HG02571 (cell line): ENCODE measurements around the gene PDE6A.

Experiments
- ATAC-seq: cut with Tn5 transposase; IDR thresholded peaks from one replicate; pipeline ENCODE4 v1.9.1; 2021; ENCODE audit warnings: mild to moderate bottlenecking, moderate library complexity; ENCODE audit not compliant: unreplicated experiment

PDE6A gene

DNA sequence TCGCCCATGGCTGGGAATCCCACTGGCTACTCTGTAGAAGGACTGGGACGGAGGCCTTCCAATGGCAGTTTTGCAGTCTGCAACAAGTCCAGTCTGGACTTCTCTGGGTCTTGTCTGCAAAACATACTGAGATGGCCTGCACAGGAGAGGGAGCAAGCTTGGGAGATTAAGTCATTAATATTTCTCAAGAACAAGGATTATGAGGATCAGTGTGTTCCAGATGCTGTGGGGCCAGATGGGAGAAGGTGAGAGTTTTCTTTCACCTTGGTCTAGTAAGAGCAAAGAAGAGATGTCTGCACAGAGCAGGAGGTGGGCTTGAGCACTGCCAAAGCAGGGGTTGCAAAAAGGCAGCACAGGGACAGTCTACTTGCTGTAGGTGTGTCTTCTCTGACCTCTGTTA lies at the start of gene PDE6A:
Gene PDE6A (minus strand): TSS at position 128 of the 400 bp plus-strand sequence. CDS start 120 bp downstream, at position 8.
- ATAC-seq = no peak

DNA sequence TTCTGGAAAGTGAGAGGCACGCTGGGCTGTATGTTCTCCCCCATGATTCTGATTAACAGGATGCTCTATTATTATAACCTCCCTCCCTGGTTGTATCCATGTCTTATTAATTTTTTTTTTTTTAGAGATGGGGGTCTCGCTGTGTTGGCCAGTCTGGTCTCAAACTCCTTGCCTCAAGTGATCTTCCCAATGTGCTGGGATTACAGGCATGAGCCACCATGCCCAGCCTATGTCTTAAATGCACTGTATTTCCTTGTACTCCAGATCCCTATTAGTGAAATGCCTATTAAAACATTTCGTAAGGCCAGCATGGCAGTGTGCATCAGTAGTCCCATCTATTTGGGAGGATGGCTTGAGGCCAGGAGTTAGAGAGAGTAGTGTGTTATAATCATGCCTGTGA lies 48.9 kb upstream of the PDE6A start:
- no peak for ATAC-seq

DNA sequence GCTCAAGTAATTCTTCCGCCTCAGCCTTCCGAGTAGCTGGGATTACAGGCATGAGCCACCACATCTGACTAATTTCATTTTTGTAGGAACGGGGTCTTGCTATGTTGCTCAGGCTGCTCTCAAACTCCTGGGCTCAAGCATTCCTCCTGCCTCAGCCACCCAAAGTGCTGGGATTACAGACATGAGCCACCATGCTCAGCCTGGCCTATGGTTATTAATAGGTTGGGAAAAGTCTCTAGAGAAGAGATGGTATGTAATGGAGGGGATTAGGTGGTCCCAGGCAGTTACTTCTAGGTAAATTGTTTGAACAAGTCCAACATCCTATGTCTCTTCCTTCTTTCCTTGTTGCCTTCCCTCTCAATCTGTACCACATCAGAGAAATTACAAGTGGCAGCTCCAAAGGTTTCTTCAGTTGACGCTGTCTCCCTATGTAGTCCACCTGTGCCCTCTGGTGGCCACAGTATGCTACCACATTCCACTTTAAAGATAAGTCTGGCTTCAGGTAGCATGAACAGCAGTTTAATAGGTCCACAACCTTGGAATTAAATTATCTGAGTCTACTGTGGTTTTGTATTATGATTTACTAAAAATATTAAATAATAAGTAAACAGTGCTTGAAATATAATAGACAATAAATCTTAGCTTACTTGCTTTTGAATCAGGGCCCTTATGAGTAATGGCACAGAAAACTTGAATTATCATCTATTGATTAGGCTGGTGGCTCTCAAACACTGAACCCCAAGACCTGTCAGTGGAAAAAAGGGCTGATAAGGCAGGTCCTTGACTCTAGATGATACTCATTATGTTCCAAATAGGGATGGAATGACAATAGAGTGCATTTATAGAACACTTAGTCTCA lies 46.2 kb upstream of the PDE6A start:
- ATAC-seq = peak; percentile 74

DNA sequence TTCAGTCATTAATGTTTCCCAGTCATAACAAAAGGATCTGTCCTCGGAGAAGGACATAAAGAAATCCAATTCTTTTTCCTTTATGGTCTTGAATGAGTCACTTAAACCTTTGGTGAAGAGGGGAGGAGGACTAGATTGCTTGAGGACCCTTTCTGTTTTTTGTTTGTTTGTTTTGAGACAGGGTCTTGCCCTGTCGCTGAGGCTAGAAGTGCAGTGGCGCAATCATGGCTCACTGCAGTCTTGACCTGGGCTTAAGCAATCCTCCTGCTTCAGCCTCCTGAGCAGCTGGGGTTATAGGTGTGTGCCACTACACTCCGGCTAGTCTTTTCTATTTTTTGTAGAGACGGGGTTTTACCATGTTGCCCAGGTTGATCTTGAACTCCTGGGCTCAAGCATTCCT lies 43.5 kb upstream of the PDE6A start:
- no peak for ATAC-seq

DNA sequence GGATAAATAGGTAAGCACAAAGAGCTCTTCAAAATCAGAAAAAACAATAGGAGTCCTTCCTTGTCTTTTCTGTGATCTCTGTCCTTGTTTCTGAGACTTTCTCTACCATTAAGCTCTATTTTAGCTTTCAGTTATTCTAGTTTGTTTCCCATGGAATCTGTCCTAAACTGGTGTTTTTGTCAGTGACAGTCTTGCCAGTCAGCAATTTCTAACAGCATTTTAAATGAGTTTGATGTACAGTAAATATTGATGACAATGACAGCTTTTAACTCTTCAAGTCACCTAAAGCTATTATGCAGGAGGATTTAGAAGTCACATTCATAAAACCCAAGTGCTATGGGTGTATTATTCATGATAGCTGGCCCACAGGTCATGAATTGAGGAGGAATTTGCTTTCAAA lies 37.9 kb upstream of the PDE6A start:
- no peak for ATAC-seq

DNA sequence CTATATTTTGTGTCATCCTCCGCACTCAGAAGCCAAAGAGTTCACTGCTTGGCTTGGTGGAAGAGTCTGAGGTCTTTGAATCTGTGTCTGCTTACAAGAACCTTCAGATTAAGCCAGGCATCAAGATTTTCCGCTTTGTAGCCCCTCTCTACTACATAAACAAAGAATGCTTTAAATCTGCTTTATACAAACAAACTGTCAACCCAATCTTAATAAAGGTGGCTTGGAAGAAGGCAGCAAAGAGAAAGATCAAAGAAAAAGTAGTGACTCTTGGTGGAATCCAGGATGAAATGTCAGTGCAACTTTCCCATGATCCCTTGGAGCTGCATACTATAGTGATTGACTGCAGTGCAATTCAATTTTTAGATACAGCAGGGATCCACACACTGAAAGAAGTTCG lies 36.6 kb upstream of the PDE6A start:
- no peak for ATAC-seq

DNA sequence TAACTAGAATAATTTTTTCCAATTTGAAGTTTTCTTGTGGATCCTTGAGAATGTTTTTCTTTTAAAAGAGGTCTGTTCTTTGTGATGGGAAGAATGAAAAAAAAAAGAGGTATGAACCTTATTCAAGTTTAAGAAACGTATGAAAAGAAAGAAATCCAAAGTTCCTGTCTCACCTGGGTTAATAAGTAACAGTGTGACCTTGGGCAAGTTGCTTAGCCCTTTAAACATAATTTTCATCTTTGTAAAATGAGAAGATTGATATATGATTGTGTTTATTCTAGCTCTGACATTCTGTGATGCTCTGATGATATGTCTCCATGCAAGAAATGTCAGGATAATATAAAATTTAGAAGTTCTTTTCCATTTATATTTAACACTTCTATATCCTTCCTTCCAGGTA lies 35.3 kb upstream of the PDE6A start:
- ATAC-seq = no peak

DNA sequence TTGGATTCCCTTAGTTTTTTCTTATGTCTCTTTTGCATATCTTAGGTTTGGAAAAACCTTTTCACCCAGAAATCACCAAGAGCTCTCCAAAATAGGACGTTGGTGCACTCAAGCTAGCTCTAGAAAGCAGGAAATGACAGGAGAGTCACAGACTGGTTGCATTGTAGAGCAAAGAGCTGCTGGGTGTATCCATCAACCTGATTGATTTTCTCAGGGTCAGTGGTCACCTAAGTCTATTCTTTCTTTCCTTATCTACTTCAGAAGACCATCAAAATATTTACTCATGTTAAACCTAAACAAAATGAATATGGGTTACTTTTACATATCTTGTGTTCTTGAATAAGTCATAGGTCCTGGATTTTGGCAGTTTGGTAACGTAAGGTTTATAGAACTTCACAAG lies 30.8 kb upstream of the PDE6A start:
- no peak for ATAC-seq

DNA sequence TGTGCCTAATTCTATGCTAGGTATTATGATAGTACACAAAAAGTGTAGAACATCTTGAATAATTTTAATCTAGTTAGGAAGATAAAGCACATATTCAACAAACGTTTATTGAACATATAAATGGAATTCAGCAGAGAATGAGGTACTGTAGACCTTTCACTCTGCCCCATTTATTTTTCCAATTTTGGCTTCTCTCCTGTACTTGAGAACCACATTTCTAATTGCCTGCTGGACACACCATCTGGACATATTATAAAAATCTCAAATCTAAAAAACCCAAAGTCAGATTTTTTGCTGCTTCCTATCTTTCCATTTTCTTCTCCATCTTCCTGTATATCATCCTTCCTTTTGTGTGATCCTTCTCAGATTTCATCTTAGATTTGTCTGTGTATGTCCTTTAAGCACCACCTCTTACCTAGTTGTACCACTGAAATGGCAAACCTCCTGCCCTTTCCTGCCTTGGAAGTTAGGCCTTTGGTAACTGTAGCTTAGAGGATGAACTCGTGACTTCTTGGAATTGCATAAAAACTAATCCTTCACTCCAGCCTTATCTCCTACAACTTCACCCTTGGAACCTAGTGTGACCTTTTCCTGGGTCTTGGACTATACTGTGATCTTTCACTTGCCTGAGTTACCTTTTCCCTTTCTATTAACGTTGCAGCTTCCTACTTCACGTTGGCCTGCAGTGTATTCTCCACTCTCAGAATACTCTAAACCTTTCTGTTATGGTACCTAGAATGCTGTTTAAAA lies 24.8 kb upstream of the PDE6A start:
- no peak for ATAC-seq

DNA sequence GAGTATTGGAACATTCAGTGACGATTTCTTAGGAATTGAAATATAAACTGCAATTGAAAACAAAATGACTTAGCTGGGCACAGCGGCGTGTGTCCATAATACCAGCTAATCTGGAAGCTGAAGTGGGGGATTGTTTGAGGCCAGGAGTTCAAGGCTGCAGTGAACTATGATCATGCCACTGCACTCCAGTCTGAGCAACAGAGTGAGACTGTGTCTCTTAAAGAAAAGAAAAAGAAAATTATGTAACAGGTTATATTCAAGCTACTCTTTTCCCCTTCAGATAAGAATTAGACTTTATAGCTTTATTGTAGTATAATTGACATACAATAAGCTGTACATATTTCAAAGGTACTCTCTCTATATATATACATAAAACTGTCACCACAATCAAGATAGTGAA lies 22.4 kb upstream of the PDE6A start:
- no peak for ATAC-seq

DNA sequence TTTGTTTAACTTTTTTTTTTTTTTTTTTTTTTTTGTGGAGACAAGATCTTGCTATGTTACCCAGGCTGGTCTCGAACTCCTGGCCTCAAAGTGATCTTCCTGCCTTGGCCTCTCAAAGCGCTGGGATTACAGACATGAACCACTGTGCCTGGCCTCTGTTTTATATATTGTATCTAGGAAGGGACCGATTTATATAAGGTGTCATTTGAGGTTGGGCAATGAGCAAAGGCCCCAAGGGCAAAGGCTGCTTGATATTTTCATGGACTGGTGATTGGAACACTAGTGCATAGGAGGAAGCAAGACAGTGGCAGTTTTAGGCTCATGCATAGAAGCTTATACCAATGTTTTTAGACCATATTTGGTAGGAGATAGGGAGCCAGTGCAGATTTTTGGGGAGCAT lies 19.1 kb upstream of the PDE6A start:
- ATAC-seq = no peak

DNA sequence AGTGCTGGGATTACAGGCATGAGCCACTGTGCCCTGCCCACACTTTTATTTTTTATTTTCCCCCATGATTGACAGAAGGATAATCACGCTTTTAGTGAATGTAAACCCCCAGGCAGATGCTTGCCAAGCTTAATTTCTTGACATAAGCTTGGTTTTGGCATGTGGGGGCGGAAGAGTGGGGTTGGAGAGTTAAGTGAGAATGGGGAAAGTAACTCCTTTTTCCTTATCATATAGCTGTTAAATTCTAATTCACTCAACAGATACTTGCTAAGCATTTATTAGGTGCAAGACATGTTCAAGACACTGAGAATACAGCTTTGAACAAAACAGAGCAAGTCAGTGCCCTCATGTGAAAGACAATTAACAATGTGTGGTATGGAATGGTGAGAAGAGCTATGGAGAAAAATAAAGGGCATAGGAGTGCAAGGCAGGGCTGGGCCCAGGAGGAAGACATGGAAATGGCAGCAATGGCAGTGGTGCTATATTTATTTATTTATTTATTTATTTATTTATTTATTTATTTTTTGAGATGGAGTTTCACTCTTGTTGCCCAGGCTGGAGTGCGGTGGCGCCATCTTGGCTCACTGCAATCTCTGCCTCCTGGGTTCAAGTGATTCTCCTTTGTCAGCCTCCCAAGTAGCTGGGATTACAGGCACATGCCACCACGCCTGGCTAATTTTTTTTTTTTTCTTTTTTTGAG lies 18.2 kb upstream of the PDE6A start:
- ATAC-seq = no peak

DNA sequence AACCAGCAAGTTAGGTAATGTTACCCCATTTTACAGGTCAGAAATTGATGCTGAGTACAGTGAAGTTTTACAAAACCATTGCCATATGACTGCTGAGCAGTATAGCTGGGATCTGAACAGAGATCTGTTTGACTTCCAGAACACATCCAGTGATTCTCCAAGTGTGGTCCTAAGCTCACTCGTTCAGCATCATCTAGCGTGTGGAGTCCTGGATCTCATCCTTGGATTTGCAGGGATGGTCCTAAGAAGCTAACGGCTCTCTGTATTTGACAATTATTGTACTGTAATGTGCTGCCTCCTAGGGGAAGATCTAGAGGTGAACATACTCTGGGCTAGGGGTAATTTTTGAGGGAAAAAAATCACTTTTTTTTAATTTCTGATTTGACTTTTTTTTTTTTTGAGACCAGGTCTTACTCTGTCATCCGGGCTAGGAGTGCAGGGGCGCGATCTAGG lies 17.4 kb upstream of the PDE6A start:
- no peak for ATAC-seq

DNA sequence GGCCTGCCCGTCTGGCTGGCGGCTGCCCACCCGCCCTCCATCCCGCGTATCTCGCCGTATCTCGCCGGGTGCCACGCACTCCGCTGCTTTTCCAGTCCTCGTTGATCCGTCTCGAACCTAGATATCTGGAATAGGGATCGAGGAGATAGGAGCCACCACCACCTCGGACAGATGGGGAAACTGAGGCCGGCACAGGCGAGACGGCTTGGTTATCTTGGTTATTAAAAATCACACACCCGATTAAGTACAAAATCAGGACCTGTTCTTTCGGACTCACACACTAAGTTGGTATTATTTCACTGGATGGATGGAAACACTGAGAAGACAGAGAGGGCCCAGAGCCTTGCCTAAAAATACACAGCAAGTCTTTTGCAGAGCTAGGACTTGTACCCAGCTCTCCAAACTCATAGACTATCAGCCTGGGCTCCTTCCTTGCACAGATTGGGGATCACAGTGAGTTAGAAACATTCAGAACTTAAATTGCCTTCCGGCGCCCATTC lies 16.6 kb upstream of the PDE6A start:
- no peak for ATAC-seq

DNA sequence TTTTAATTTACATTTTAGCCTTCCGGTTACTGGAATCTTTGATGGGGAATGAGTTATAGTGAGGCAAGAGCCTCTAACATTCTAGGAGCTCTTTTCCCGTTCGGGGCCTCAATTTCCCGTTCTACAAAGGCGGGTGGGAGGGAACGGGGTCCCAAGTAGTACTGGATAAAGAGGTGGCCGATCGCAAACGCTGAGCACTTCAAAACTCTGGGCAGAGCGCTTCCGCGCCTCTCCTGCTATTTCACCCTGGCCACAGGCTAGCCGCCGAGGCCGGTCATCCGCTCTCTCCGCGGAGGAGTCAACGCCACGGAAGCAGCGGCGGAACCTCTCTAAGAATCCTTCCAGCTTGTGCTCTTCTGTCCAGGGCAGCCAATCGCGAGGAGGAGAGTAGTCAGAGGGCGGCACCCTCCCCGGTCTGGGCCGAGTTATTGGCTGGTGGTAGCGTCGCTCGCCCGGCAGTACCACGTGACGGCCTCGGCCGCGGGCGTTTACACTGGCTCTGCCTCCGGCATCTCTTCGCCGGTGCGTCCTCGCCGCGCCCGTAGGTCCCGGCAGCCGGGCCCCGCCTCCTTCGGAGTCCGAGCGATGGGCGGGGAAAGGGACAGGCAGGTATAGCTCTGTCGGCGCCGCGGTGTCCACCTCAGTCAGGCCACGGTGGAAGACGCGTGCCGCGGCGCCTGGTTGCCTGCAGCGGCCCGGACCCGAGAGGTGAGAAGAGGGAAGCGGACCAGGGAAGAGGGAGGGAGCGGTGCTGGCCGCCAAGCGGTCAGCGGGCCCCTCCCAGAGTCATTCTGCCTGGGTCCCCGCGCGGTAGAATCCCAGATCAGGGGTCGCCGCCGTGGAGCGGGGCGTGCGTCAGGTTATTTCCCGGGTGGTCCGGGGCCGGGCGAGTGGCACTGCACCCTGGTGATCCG lies 15.9 kb upstream of the PDE6A start, which contains the start of gene SLC26A2:
Gene SLC26A2 (plus strand): TSS at position 487 of the 914 bp plus-strand sequence. CDS start 16,895 bp downstream, outside the sequence.
- ATAC-seq = peak; percentile 99

DNA sequence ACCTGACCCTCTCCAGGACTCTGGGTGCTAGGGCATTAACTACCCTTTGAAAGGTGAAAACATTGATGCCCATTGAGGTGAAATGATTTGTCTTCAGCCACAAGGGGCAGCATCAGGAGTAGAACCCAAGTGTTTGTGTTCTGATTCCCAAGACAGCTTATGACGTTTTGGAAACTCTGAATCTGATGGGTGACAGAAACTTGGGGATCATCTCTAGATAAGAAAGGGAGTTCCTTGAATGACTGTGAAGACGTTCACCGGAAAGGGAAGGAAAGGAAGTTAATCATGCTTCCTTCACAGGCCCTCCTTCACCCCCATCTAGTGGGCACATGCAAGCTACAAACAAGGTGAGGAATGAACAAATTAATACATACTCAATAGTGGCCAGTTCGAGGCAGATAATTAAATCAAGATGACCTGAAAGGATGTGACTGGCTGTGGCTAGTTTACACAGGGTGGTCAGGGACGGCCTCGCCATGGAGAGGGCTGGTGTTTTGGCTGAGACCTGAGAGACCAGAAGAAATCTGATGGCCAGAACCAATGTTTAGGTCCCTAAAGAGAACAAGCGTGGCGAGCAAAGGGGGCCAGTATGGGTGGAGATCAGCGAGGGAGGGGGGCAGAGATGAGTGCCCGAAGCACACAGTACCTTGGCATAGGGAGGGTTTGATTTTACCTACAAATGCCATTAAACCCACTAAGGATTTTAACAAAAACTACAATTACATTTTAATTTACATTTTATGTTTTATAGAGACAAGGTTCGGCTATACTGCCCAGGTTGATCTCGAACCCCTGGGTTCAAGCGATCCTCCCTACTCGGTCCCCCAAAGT lies 15.0 kb upstream of the PDE6A start:
- ATAC-seq = no peak

DNA sequence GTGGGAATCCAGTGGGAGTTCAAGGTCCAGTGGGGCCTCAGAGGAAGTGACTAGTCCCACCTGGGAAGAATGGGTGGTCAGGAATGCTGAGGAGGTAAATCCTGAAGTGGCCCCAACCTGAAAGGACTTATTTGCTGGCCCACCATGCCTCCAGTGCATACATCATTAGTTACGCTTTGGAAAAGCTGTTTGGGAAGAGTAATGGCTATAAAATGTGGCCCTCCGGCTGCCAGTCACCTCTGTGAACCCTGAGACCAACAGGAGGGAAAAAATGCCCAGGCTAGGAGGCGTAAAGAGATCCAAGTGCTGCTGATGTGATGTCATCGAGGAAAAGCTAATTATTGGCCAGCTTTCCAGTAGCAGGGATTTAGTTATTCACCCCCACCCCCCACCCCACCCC lies 13.3 kb upstream of the PDE6A start:
- ATAC-seq = no peak

DNA sequence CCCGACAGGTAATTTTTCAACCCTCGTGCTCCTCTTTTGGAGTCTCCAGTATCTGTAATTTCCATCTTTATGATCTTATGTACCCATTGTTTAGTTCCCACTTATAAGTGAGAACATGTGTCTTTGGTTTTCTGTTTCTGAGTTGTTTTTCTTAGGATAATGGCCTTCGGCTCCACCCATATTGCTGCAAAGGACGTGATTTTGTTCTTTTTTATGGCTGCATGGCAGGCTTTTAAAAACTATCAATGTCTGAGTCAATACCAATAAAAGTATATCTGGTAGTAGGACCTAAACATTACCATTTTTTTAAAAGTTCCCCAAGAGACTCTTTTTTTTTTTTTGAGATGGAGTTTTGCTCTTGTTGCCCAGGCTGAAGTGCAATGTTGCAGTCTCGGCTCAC lies 12.1 kb upstream of the PDE6A start:
- ATAC-seq = no peak

DNA sequence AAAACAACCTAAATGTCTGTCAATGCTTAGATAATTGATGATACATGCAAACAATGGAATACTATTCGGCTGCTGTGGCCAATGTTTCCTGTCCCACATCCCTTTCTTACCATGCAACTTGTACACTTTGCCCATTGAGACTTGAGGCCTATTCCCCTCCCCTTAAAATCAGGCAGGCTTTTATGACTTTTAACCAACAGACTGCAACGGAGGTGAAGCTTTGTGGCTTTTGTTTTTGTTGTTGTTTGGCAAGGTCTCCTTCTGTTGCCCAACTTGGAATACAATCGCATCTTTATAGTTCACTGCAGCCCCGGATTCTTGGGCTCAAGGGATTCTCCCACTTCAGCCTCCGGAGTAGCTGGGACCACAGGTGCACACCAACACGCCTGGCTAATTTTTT lies 10.2 kb upstream of the PDE6A start:
- no peak for ATAC-seq
